NCI-H460 (cell line): ENCODE results near the gene TRPC6. TPM values are rescaled to one million over a fixed set of nuclear protein-coding genes. Genes with fewer than 3 reads are reported as not detected.
"Not testable (repeated sequence)": the region's sequence is repeated elsewhere in the genome, so short reads cannot be mapped to it uniquely, and the experiment has no call there.

Experiments
- DNase-seq: peaks from one replicate; pipeline ENCODE4 v3.0.0-alpha.2; 2016; ENCODE audit warnings: low read depth; ENCODE audit errors: extremely low read depth
- total RNA-seq: library from RNA; depleted of rRNA; stranded (reverse); fragments of >200 nt; shearing (Covaris generic); gene quantifications from 2 replicates; pipeline ENCODE4 v1.2.3, GENCODE V29; 2014

TRPC6 gene
- total RNA-seq, 1 experiment from 2014 or later: 10.0 TPM

DNA sequence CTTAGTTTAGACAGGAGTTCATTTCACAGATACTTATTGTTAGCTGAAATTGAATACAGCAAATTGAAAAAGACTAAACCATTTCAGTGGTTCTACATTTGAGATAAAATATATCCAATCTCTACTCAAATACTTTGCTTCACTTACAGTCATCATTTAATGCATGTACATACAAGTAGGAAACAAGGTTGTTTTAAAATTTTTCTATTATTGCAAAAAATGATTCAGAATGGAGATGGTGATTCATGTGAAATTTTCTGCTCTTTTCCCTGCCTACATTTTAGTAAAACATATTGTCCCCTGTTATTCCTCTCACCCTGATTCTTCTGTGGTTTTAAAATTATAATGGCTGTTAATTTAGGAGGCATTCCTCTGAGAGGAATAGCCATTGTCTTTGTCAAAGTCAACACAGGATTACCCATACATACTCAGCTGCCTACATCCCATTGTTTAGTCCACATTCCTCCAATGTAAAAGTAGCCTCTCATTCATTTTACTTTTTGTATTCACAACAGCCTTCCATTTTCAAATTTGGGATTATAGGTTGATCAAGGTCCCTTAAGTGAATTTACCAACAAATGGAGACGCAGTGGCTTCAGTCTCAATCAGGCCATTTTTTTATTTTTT, 60.1 kb downstream of the TRPC6 start:
- DNase-seq: no peak

DNA sequence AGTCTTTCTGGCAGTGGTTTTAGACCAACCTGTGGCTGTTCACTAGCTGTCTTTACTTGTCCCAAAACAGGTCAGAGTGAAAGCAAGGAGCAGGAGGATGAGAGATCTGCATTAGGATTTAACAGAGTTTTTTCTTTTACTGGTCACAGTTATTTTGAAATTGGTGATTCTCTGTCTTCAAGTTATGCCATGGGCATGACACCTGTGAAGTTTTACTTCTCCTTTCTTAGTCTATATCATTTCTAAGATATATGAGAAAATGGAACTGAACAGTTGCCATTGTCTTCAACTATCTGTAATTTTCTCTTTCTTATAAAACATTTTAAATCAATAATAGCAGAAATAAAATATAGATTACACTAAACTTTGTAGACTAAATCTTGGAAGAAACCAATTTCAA, 60.6 kb downstream of the TRPC6 start:
- DNase-seq: no peak

DNA sequence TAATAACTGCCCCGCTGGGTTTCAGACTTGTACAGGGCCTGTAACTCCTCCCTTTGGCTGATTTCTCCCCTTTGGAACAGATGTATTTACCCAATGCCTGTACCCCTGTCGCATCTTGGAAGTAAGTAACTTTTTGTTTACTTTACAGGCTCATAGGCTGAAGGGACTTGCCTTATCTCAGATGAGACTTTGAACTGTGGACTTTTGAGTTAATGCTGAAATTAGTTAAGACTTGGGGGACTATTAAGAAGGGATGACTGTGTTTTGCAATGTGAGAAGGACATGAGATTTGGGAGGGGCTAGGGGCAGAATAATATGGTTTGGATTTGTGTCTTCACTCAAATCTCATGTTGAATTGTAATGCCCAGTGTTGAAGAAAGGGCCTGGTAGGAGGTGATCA, 62.0 kb downstream of the TRPC6 start:
- DNase-seq: no peak

DNA sequence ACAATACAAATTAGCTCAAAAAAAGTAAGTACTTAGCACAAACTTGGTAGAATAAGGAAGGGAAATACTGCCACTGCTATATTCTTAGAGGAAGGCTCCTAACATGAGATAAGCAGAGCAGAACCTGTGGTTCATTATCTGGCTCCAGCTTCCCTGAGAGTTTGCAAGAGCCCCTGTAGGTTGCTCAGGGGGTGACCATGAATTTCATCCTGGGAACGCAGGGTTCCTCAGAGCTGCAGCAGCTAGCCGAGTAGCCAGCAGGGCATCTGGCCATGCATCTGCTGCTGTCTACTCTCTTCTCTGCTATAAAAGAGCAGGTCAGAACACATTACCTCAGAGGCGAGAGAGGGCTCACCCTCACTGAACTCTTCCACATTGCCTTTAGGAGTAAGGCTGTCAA, 67.3 kb downstream of the TRPC6 start:
- DNase-seq: no peak

DNA sequence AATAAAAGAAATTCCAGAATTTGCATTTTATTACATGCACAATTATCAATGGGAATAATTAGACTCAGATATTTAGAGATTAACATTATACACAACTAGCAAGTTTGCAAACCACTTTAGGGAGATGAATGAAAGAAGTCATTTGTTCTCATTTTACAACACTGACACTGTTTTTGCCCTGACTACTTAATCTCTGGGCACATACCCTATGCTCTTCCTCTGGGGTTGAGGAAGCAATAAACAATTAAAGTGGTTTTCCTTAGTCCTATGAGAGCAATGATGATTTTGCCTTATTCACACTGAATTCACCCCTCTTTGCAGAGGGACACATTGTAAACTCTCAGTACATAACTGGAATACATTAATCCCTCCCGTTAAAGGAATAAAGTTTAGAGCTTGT, 72.7 kb downstream of the TRPC6 start:
- DNase-seq: no peak

- no peak for DNase-seq
Measured at GRCh38 chr11:101510591-101510990, 73.2 kb downstream of the TRPC6 start.

DNA sequence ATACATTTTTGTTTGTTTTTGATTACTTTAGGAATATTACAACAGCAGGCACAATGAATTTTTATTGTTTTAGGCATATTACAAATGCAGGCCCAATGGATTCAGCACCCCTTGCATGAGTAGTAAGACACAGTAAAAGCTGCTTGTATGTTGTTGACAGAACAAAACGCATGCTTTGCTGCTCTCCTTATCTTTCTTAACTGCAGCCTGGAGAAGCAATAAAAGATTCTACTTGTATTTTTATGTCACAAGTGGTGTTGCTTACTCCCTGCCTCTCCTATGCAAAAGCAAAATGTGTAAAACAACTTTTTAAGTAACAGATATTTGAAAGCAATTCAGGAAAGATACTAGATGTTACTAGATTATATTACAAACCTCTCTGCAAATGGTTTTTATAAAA, 73.9 kb downstream of the TRPC6 start:
- no peak for DNase-seq

DNA sequence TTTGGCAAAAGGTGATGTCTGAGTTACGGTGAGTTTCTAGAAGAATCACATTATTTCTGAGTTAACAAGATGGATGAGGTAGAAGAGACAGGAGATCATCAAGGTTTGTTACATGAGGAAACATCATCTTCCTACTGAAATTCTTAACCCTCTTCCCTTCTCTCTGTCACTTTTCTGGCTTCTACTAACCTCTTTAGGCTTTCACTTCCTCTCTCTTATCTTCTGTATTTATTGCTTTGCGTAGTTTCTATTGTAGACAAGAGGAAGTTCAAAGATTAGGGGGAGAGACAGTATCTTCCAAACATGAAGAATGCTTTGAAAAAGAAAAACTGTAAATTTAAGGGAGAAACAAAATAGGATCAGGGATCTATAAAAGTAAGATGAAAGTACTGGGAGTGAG, 75.4 kb downstream of the TRPC6 start:
- DNase-seq: no peak

DNA sequence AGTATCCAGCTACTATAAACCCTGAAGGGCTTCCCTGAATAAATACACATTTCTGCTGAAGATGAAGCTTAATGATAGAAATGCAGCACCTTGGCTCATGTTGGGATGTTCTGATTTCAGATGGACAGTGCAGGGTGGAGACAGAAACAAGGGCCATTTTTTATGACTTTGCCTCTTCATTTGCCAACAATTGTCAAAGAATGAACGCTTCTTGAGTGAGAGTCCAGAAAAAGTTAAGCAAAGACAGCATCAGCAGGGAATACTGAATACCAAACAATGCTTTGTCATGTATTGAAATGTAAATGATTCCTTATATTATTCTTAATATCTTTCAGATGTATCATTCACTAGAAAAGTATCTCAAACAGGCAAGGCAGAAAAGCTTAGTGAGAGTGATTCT, 84.9 kb downstream of the TRPC6 start:
- no peak for DNase-seq

DNA sequence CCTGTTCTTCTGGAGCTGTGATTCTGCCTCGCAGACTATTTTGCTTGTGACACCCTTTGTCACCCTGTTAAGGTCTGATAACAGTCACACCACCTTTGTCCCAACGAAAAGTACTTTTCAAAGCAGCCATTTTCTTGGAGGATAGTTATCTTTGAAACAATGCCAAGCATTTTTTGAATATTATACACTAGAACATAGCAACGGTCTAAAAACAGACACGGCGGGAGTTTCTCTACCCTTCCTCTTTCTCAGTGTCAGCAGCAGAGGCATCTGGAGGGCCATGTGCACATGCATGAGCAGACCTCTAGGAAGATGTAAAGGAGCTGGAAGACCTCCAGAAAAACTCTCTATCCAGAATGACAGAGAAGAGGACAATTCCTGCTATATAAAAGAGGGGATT, 86.5 kb downstream of the TRPC6 start:
- no peak for DNase-seq

- DNase-seq: no peak
Measured at GRCh38 chr11:101487775-101488174, 96.0 kb downstream of the TRPC6 start.

DNA sequence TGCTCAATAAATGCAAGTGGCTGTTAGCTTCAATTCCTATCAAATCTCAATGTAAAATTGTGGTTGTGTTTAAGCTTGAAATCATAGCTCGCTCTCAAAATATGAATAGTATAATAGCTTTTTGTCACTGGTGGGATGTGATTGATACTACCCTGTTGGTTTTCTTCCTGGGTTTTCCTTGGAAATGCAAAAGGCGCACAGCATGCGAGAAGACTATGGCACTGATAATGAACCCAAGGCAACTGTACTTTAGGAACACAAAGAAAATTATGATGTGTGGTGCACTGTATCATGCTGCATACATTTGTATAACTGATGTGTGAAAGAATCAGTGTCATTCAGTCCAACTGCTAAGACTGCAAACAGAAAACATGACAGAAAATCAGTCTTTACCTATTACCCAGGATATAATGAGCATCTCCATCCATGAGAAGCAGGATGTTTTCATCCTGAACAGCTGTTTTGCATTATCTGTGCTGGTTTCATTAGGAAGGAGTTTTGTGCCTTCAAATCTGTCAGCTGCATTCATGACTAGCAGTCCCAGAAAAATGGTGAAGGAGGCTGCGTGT, 101.2 kb downstream of the TRPC6 start:
- no peak for DNase-seq

DNA sequence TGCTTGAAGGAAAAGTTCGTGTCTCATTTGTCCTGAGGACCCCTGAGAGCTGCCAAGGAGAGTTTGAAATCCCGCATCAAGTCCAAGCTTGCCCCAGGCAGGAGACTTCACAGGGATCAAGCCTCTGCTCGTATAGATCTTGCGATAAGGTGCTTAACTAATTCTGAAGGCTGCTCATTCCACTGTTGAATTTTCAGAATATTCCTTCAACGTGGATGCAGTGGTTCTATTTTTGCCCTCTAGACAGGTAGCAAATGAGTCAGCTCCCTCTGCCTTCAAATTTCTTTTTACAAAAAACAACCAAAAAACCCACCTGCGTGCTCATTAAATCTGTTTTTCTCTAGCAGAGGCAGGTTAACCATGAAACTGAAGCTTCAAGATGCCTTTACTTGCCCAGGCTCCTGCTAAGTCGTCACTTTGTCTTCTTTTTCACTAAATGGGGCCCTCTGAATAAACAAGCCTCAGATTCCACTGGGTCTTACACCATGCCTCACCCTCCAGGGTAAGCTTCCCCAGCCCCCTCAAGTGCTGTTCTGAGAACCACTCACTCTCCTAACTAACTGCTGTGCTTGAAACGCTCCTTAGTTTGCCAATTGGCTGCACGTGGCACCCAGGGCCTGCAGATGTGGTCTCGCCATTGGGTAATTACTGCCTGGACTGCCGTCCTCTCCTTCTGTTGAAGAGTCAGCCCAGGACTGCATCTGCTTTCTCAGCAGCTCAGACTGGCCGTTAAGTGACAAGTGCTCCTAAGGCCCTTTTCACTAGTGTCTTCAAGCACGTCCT, 105.0 kb downstream of the TRPC6 start:
- DNase-seq: no peak

GRCh38 chr11:101477926-101478325, 105.9 kb downstream of the TRPC6 start:
- no peak for DNase-seq

GRCh38 chr11:101476191-101476590, 107.6 kb downstream of the TRPC6 start:
- DNase-seq: peak; percentile 65

- no peak for DNase-seq
Measured at GRCh38 chr11:101475699-101476098, 108.1 kb downstream of the TRPC6 start.

DNA sequence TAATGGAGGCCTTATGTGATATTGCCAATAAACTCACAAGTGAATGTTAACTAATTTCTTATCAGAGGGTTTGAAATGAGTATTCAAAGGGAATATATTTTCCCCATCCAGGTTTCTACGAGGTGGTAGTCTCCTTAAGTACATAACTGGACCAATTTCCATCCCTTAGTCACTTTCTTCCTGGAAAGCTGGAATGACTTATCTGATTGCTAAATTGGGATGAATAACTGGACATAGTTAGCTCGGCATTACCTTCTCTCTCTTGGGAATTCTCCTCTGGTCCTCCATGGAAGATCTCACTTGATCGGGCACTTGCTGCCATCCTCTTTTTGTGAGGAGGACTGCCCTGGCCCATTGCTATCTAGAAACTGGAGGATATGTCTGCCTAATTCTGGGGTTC, 109.1 kb downstream of the TRPC6 start:
- DNase-seq: no peak

- DNase-seq: no peak
Measured at GRCh38 chr11:101470881-101471520, 112.8 kb downstream of the TRPC6 start.

GRCh38 chr11:101470419-101470818, 113.4 kb downstream of the TRPC6 start:
- DNase-seq: no peak

DNA sequence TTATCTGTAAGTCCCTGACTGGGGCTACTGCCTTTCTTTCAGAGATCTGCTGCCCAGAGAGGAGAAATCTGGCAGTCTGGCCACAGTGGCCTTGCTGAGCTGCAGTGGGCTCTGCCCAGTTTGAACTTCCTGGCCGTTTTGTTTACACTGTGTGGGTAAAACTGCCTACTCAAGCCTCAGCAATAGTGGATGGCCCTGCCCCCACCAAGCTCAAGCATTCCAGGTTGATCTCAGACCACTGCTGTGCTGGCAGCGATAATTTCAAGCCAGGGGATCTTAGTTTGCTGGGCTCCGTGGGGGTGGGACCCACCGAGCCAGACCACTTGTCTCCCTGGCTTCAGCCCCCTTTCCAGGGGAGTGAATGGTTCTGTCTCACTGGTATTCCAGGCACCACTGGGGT, 117.5 kb downstream of the TRPC6 start:
- DNase-seq: no peak

DNA sequence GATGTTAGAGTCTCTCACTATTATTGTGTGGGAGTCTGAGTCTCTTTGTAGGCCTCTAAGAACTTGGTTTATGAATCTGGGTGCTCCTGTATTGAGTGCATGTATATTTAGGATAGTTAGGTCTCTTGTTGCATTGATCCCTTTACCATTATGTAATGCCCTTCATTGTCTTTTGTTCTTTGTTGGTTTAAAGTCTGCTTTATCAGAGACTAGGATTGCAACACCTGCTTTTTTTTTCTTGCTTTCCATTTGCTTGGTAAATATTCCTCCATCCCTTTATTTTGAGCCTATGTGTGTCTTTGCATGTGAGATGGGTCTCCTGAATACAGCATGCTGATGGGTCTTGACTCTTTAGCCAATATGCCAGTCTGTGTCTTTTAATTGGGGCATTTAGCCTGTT, 119.4 kb downstream of the TRPC6 start:
- DNase-seq: not testable (repeated sequence)

DNA sequence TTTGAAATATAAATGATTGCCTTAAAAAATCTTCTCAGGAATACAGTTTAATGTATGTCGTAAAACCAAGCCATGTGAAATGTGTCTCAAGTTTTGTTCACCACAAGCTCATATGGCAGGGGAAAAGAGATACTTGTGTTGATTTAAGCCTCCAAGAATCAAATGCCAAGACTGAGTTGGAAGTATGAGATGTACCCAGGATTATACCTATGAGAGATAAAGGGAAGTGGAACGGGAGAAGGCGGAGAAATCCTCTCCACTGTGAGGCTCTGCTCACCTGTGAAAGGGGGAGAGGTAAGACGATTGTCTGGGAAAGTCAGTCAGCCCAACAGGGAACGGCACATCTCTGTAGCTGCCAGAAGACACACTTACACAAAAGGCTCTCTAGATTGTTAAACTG, 124.8 kb downstream of the TRPC6 start:
- no peak for DNase-seq
